ENCODE data around the gene CTU2.

GRCh38 chr16:88690341-88691128 lies 15.8 kb upstream of the CTU2 start:
- no peak for TF ChIP-seq CTCF (IDR thresholded peaks at IDR 0.05; ENCODE audit: insufficient read depth, low read depth, low read length)
- no peak for TF ChIP-seq EZH2 (IDR thresholded peaks at IDR 0.05; ENCODE audit: insufficient read depth, low read length)

All from astrocyte (in vitro differentiated cells and primary cell).